ENCODE data around the gene SNTB2.
A peak's percentile ranks its signal among the peaks of the same experiment; 100 is the strongest.
"Not testable (repeated sequence)": the region's sequence is repeated elsewhere in the genome, so short reads cannot be mapped to it uniquely, and the experiment has no call there.

The SNTB2 gene

DNA sequence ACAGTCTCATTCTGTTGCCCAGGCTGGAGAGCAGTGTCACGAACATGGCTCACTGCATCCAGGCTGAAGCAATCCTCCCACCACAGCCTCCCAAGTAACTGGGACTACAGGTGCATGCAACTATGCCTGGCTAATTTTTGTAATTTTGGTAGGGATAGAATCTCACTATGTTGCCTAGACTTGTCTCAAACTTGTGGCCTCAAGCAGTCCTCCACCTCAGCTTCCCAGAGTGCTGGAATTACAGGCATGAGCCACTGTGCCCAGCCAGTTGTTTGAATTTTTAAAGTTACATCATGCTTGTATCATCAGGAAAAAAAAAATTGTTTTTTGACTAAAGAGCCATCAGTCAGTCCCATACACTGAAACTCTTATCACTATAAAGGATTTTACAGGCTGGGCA is 107.1 kb downstream of the SNTB2 start:
- Histone ChIP-seq H3K36me3 (ENCODE audit: insufficient read depth, low read length) (no peaks in the 10 kb centered on the region), H3K4me3 (ENCODE audit: low read depth in 1 of 2, low read length in 2 of 2) (no peak overlapping the region), H3K27me3 (ENCODE audit: control insufficient read depth in 1 of 2, insufficient read depth in 2 of 2, low read length in 2 of 2) (no peaks in the 10 kb centered on the region), H3K27ac (ENCODE audit: low read depth, low read length) (no peak overlapping the region), H3K4me1 (ENCODE audit: insufficient read depth, low read length) (no peaks in the 10 kb centered on the region), H3K9ac (ENCODE audit: low read length) (no peak overlapping the region), H3K9me3 (ENCODE audit: low read length) (no peaks in the 10 kb centered on the region)

DNA sequence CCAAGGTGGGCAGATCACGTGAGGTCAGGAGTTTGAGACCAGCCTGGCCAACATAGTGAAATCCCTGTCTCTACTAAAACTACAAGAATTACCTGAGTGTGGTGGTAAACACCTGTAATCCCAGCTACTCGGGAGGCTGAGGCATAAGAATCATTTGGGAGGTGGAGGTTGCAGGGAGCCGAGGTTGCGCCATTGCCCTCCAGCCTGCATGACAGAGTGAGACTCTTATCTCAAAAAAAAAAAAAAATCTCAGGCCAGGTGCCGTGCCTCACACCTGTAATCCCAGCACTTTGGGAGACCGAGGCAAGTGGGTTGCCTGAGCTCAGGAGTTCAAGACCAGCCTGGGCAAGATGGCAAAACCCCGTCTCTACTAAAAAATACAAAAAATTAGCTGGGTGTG is 109.8 kb downstream of the SNTB2 start:
- H3K4me1 ChIP-seq (ENCODE audit: insufficient read depth, low read length); H3K9ac ChIP-seq (ENCODE audit: low read length); H3K4me3 ChIP-seq (ENCODE audit: low read depth in 1 of 2, low read length in 2 of 2); H3K27me3 ChIP-seq (ENCODE audit: control insufficient read depth in 1 of 2, insufficient read depth in 2 of 2, low read length in 2 of 2); H3K27ac ChIP-seq (ENCODE audit: low read depth, low read length); H3K9me3 ChIP-seq (ENCODE audit: low read length): not testable (repeated sequence)
- H3K36me3 ChIP-seq (ENCODE audit: insufficient read depth, low read length): peaks cover 23% of the 10 kb centered on the region

DNA sequence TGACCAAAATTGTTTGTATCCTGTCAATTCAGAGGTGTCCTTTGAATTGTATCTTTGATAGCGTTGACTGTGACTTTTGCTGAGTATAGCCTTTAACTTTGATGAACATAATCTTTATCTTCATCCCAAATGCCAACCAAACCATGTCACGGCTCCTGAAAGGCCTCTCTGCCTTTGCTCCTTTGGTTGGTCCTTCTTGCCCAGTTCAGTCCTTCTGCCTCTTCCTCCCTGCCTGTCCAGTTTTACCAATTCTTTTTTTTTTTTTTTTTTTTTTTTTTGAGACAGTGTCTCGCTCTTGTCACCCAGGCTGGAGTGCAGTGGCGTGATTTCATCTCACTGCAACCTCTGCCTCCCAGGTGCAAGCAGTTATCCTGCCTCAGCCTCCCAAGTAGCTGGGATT is 111.3 kb downstream of the SNTB2 start:
- Histone ChIP-seq H3K4me3 (ENCODE audit: low read depth in 1 of 2, low read length in 2 of 2) (no peak overlapping the region), H3K27ac (ENCODE audit: low read depth, low read length) (no peak overlapping the region), H3K4me1 (ENCODE audit: insufficient read depth, low read length) (no peaks in the 10 kb centered on the region), H3K27me3 (ENCODE audit: control insufficient read depth in 1 of 2, insufficient read depth in 2 of 2, low read length in 2 of 2) (no peaks in the 10 kb centered on the region), H3K9me3 (ENCODE audit: low read length) (no peaks in the 10 kb centered on the region), H3K9ac (ENCODE audit: low read length) (no peak overlapping the region), H3K36me3 (ENCODE audit: insufficient read depth, low read length) (peaks cover 28% of the 10 kb centered on the region)

DNA sequence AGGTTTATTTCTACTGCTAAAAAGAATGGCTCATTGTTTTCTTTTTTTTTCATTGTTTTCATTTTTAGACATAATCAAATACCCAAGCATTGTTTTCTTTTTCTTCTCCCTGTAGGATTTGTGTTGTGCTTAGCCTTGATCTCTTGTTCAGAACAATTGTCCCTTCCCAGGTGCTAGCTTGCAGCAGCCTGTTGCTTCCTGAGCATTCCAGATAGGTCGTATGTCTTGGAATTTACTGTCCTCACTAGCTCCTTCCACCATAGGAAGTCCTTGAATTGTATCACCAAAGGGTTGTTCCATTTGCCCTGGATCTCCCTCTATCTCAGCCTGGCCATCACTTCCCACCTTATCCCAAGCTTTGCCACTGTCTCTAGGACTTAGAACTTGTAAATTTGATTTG is 114.2 kb downstream of the SNTB2 start:
- H3K36me3 ChIP-seq (ENCODE audit: insufficient read depth, low read length): peaks cover 30% of the 10 kb centered on the region
- H3K27ac ChIP-seq (ENCODE audit: low read depth, low read length): no peak overlapping the region
- H3K9me3 ChIP-seq (ENCODE audit: low read length): no peaks in the 10 kb centered on the region
- no peak overlapping the region for H3K9ac ChIP-seq (ENCODE audit: low read length)
- no peak overlapping the region for H3K4me3 ChIP-seq (ENCODE audit: low read depth in 1 of 2, low read length in 2 of 2)
- no peaks in the 10 kb centered on the region for H3K4me1 ChIP-seq (ENCODE audit: insufficient read depth, low read length)
- no peaks in the 10 kb centered on the region for H3K27me3 ChIP-seq (ENCODE audit: control insufficient read depth in 1 of 2, insufficient read depth in 2 of 2, low read length in 2 of 2)

DNA sequence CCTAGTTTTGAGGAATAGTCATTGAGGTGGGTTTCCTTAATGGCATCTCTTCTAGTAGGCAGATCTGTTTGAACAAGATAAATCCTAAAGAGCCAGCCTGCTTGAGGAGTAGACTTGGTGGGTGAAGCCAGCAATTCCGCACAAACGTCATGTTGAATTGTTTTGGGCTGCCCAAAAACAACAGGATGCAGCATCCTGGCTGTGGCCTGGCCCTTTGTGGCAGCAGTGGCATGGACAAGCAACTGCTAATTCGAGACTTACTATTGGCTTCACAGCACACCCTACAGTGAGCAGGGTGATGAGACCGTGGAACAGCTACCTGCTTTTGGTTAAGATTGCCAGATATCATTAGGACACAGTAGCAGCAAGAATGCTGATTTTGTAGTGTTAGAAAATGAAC is 114.9 kb downstream of the SNTB2 start:
- Histone ChIP-seq H3K36me3 (ENCODE audit: insufficient read depth, low read length) (peaks cover 30% of the 10 kb centered on the region), H3K27ac (ENCODE audit: low read depth, low read length) (no peak overlapping the region), H3K9ac (ENCODE audit: low read length) (no peak overlapping the region), H3K27me3 (ENCODE audit: control insufficient read depth in 1 of 2, insufficient read depth in 2 of 2, low read length in 2 of 2) (no peaks in the 10 kb centered on the region), H3K4me1 (ENCODE audit: insufficient read depth, low read length) (no peaks in the 10 kb centered on the region), H3K4me3 (ENCODE audit: low read depth in 1 of 2, low read length in 2 of 2) (no peak overlapping the region), H3K9me3 (ENCODE audit: low read length) (no peaks in the 10 kb centered on the region)

DNA sequence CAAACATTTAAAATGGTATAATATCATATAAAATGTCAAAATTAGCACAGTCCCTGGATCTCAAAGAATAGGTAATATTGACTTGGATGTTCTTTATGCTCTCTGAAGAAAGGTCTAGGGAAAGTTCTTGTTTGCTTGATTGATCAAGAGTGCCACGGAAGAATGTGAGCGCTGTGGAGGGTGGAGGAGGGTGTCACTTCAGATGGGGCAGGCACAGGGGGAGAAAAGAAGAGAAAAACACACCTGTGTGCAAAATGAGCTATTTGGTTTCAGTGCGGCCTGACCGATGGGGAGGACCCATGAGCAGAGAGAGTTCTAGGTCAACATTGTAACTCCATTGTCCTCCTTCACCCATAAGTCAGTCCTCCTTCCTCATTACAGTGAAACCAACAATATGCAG is 115.3 kb downstream of the SNTB2 start:
- H3K9me3 ChIP-seq (ENCODE audit: low read length): no peaks in the 10 kb centered on the region
- no peak overlapping the region for H3K4me3 ChIP-seq (ENCODE audit: low read depth in 1 of 2, low read length in 2 of 2)
- no peaks in the 10 kb centered on the region for H3K4me1 ChIP-seq (ENCODE audit: insufficient read depth, low read length)
- H3K27ac ChIP-seq (ENCODE audit: low read depth, low read length): no peak overlapping the region
- H3K9ac ChIP-seq (ENCODE audit: low read length): no peak overlapping the region
- H3K36me3 ChIP-seq (ENCODE audit: insufficient read depth, low read length): peaks cover 30% of the 10 kb centered on the region
- H3K27me3 ChIP-seq (ENCODE audit: control insufficient read depth in 1 of 2, insufficient read depth in 2 of 2, low read length in 2 of 2): no peaks in the 10 kb centered on the region

DNA sequence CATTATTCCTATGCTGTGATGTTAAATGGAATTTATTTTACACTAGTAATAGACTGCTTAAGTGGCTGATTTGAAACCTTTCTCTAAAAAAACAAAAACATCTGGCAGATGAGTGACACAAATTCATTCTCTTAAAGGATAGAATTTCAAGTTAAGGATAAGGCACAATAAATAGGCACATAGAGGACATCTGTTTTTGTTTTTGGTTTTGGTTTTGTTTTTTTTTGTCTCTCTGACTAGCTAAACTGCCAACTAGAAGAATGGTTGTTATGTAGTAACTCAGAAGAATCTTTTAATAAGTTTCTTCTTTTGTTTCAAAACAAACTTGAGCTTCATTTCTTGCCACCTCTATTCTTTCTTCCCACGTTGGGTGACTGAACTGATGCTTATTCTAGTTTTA is 119.1 kb downstream of the SNTB2 start:
- Histone ChIP-seq H3K9ac (ENCODE audit: low read length) (no peak overlapping the region), H3K4me3 (ENCODE audit: low read depth in 1 of 2, low read length in 2 of 2) (no peak overlapping the region), H3K27ac (ENCODE audit: low read depth, low read length) (no peak overlapping the region), H3K9me3 (ENCODE audit: low read length) (no peaks in the 10 kb centered on the region), H3K4me1 (ENCODE audit: insufficient read depth, low read length) (no peaks in the 10 kb centered on the region), H3K27me3 (ENCODE audit: control insufficient read depth in 1 of 2, insufficient read depth in 2 of 2, low read length in 2 of 2) (no peaks in the 10 kb centered on the region), H3K36me3 (ENCODE audit: insufficient read depth, low read length) (peaks cover 13% of the 10 kb centered on the region)

DNA sequence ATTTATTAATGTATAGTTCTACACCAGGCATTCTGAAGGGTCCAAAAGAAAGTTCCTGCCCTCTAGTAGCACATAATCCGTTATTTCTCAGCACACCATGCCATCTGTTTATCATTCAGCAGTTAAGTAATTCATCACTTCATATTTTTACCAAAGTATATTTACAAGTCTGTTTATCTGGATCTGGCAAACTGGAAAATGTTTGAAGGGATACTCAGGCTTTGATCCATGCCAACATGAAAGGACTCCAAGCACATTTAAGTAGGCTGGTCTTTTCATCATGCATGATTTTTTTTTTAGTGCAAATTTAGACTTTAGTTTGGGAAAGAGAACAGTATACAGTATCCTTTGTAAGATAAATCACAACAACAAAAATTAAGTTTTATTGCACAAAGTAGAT is 120.1 kb downstream of the SNTB2 start:
- H3K4me3 ChIP-seq (ENCODE audit: low read depth in 1 of 2, low read length in 2 of 2): no peak overlapping the region
- no peak overlapping the region for H3K9ac ChIP-seq (ENCODE audit: low read length)
- H3K27me3 ChIP-seq (ENCODE audit: control insufficient read depth in 1 of 2, insufficient read depth in 2 of 2, low read length in 2 of 2): no peaks in the 10 kb centered on the region
- peaks cover 5% of the 10 kb centered on the region for H3K36me3 ChIP-seq (ENCODE audit: insufficient read depth, low read length)
- H3K9me3 ChIP-seq (ENCODE audit: low read length): no peaks in the 10 kb centered on the region
- no peak overlapping the region for H3K27ac ChIP-seq (ENCODE audit: low read depth, low read length)
- peaks cover 3% of the 10 kb centered on the region for H3K4me1 ChIP-seq (ENCODE audit: insufficient read depth, low read length)

DNA sequence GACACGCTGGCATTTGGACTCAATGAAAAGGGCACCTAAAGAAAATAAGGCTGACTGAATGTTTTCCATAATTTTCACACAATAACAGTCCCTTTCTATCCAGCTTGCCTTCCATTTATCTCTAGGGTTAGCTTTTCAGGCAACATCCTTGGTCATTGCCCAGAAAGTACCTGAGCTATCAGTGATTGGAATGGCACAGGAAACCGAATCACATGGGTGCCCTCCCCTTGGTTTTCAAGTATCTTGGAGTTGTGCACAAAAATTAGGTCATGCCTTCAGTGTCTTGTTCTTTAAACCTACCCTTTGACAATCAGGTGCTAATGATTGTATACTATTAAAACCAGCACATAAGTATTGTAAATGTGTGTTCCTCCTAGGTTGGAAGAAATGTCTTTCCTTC is 120.9 kb downstream of the SNTB2 start:
- no peak overlapping the region for H3K4me3 ChIP-seq (ENCODE audit: low read depth in 1 of 2, low read length in 2 of 2)
- H3K9ac ChIP-seq (ENCODE audit: low read length): no peak overlapping the region
- peaks cover 6% of the 10 kb centered on the region for H3K4me1 ChIP-seq (ENCODE audit: insufficient read depth, low read length)
- H3K27ac ChIP-seq (ENCODE audit: low read depth, low read length): no peak overlapping the region
- peaks cover 5% of the 10 kb centered on the region for H3K36me3 ChIP-seq (ENCODE audit: insufficient read depth, low read length)
- H3K9me3 ChIP-seq (ENCODE audit: low read length): no peaks in the 10 kb centered on the region
- H3K27me3 ChIP-seq (ENCODE audit: control insufficient read depth in 1 of 2, insufficient read depth in 2 of 2, low read length in 2 of 2): no peaks in the 10 kb centered on the region

DNA sequence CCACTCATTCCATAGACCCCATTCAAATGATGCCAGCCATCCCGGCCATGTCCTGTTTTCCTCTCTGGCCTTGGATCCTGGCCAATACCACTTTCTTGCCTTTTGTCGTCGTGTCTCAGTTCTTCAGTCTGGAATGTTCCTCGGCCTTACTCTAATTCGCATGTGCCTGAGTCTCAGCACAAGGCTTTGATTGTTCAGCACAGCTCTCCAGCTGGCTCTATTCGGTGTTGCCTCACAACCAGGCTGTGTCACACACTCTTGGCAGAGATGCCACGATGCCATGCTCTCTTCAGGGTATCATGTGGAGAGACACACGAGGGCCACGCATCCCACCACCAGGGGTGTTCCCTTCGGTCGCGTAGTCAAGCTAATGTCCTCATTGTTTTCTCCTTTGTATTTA is 122.4 kb downstream of the SNTB2 start:
- Histone ChIP-seq H3K9ac (ENCODE audit: low read length) (no peak overlapping the region), H3K27ac (ENCODE audit: low read depth, low read length) (no peak overlapping the region), H3K4me1 (ENCODE audit: insufficient read depth, low read length) (peaks cover 6% of the 10 kb centered on the region), H3K4me3 (ENCODE audit: low read depth in 1 of 2, low read length in 2 of 2) (no peak overlapping the region), H3K27me3 (ENCODE audit: control insufficient read depth in 1 of 2, insufficient read depth in 2 of 2, low read length in 2 of 2) (no peaks in the 10 kb centered on the region), H3K9me3 (ENCODE audit: low read length) (no peaks in the 10 kb centered on the region), H3K36me3 (ENCODE audit: insufficient read depth, low read length) (peaks cover 4% of the 10 kb centered on the region)

DNA sequence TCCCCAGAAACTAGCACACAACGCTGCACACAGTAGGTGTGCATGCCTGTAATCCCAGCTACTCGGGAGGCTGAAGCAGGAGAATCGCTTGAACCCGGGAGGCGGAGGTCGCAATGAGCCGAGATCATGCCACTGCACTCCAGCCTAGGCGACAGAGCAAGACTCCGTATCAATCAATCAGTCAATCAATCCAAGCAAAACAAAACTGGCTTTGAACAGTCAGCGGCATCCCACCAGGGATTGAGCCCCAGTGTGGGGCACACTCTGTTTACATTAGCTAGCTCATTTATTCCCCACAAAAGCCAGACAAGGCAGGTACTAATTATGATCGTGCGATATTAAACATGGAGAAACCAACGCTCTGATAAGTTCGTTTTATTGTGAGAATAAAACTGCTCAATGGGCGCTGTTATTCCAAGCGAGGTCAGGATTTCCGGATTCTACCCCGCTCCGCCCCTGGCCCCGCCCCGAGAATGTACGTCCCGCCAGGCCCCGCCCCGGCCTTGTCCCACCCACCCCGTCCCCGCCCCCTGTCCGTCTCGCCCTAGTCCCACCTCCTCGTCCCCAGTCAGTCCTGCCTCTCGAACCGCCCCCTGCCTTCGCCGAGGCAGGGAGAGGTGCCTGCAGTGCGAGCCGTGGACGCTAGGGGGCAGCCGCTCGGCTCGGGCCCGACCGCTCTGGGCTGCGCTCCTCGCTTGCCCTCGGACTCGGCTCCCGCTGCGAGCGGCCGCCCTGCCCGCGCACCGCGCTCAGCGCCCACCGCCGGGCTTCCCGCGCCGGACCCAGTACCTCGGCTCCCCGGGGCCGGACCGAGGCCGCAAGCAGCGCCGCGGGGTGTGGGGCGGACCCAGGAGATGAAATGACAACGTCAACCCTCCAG is 123.9 kb downstream of the SNTB2 start, which contains the start of gene VPS4A:
VPS4A (plus strand) TSS at position 698 of the 880 bp plus-strand sequence; CDS start at position 860, 162 bp downstream.
- no peaks in the 10 kb centered on the region for H3K9me3 ChIP-seq (ENCODE audit: low read length)
- no peaks in the 10 kb centered on the region for H3K27me3 ChIP-seq (ENCODE audit: control insufficient read depth in 1 of 2, insufficient read depth in 2 of 2, low read length in 2 of 2)
- H3K9ac ChIP-seq (ENCODE audit: low read length): peak within 1 kb of the TSS; percentile 62

More for the DNA sequence above, 123.9 kb downstream of the SNTB2 start, which contains the start of gene VPS4A:
- peak within 1 kb of the TSS; percentile 59 to 98 for H3K4me3 ChIP-seq (ENCODE audit: low read depth in 1 of 2, low read length in 2 of 2)
- peak within 1 kb of the TSS; percentile 86 for H3K27ac ChIP-seq (ENCODE audit: low read depth, low read length)
- peaks cover 18% of the 10 kb centered on the region for H3K36me3 ChIP-seq (ENCODE audit: insufficient read depth, low read length)
- peaks cover 6% of the 10 kb centered on the region for H3K4me1 ChIP-seq (ENCODE audit: insufficient read depth, low read length)
